HL-60 (cell line): Measurements from ENCODE around the gene TSHZ3.

Source experiments
- CTCF ChIP-seq: IDR thresholded peaks from one replicate; pipeline ENCODE4 v1.5.1; 2011; ENCODE audit warnings: low read length, control low read depth, inconsistent platforms; ENCODE audit not compliant: insufficient read depth
- POLR2AphosphoS5 ChIP-seq: IDR thresholded peaks from 2 replicates; pipeline ENCODE4 v1.6.1; 2012; ENCODE audit warnings: low read depth
- REST ChIP-seq: IDR thresholded peaks from 2 replicates; pipeline ENCODE4 v1.6.1; 2012; ENCODE audit warnings: low read depth; ENCODE audit not compliant: insufficient replicate concordance

GRCh38 chr19:31303262-31303815 is 45.9 kb downstream of the TSHZ3 start:
- TF ChIP-seq CTCF (no peak), REST (no peak), POLR2AphosphoS5 (no peak)
